Measurements from ENCODE around the gene SGSH. TPM values are rescaled to one million over a fixed set of nuclear protein-coding genes. Genes with fewer than 3 reads are reported as not detected.
A peak's percentile ranks its signal among the peaks of the same experiment; 100 is the strongest.

Gene SGSH
- total RNA-seq, 4 donors from 2014 or later: 14.4 to 39.7 (median 38.4) TPM

GRCh38 chr17:80257716-80258213, 37.6 kb upstream of the SGSH start:
- no peak overlapping the region for H3K4me3 ChIP-seq
- H3K27ac ChIP-seq: peak overlapping the region in 1 of 2 donors; percentile 32
- H3K27me3 ChIP-seq: no peaks in the 10 kb centered on the region
- intact Hi-C loops (cut with DNase I; ENCODE audit: low total_unique reads): no loop called here
- no peaks in the 10 kb centered on the region for H3K36me3 ChIP-seq
- H3K9me3 ChIP-seq: no peaks in the 10 kb centered on the region
- TF ChIP-seq CTCF (IDR thresholded peaks at IDR 0.05) (no peak), POLR2A (IDR thresholded peaks at IDR 0.05) (no peak)
- peaks cover 0 to 1% of the 10 kb centered on the region in 2 donors for H3K4me1 ChIP-seq
- no peak for DNase-seq

GRCh38 chr17:80256034-80256350, 35.9 kb upstream of the SGSH start:
- intact Hi-C loops (cut with DNase I; ENCODE audit: low total_unique reads): no loop called here
- Histone ChIP-seq H3K36me3 (no peaks in the 10 kb centered on the region), H3K27me3 (no peaks in the 10 kb centered on the region), H3K4me3 (no peak overlapping the region), H3K27ac (no peak overlapping the region), H3K4me1 (no peaks in the 10 kb centered on the region), H3K9me3 (no peaks in the 10 kb centered on the region)
- TF ChIP-seq CTCF (IDR thresholded peaks at IDR 0.05): no peak
- no peak for TF ChIP-seq POLR2A (IDR thresholded peaks at IDR 0.05)
- no peak for DNase-seq

- Histone ChIP-seq H3K4me3 (no peak overlapping the region), H3K27ac (peak overlapping the region; percentile 17 to 21), H3K27me3 (no peaks in the 10 kb centered on the region), H3K9me3 (no peaks in the 10 kb centered on the region), H3K4me1 (no peaks in the 10 kb centered on the region), H3K36me3 (no peaks in the 10 kb centered on the region)
- no peak for DNase-seq
- TF ChIP-seq CTCF (IDR thresholded peaks at IDR 0.05): no peak
- no peak for TF ChIP-seq POLR2A (IDR thresholded peaks at IDR 0.05)
- intact Hi-C loops (cut with DNase I; ENCODE audit: low total_unique reads): no loop called here
Measured at GRCh38 chr17:80254396-80255251, 34.5 kb upstream of the SGSH start.

DNA sequence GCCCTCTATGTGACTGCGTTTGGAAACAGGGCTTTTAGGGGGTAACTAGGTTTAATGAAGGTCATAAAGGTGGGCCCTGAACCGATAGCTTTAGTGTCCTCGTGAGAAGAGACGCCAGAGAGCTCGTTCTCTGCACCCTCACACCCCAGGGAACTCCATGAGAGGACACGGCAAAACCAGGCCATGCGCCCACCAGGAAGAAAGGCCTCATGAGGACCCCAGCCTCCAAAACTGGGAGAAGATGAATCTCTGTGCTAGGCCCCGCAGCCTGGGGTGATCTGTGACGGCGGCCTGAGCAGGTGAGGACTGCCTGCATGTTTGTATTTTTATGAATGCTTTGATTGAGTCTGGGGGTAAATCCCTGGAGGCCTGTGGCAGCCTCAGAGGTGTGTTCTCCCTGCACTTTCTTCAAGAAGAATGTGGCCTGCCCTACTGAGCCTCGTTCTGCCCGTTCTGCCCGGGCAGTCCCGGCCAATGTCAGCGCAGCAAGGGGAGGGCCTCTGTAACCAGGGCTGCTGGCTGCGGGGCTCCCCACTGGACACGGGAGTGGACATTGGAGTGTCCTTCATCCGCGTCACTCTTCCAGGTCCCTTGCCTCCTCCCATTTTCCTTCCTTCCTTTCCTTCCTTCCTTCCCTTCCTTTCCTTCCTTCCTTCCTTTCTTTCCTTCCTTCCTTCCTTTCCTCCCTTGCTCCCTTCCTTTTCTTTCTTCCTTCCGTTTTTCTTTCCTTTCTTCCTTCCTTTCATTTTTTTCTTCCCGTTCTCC, 33.7 kb upstream of the SGSH start:
- no peak for DNase-seq
- Histone ChIP-seq H3K4me3 (no peak overlapping the region), H3K36me3 (no peaks in the 10 kb centered on the region), H3K27ac (peak overlapping the region in 1 of 2 donors; percentile 17), H3K4me1 (no peaks in the 10 kb centered on the region), H3K27me3 (no peaks in the 10 kb centered on the region), H3K9me3 (no peaks in the 10 kb centered on the region)
- intact Hi-C loops (cut with DNase I; ENCODE audit: low total_unique reads): no loop called here
- no peak for TF ChIP-seq CTCF (IDR thresholded peaks at IDR 0.05)
- TF ChIP-seq POLR2A (IDR thresholded peaks at IDR 0.05): no peak

GRCh38 chr17:80252871-80253270, 32.7 kb upstream of the SGSH start:
- Histone ChIP-seq H3K27ac (no peak overlapping the region), H3K36me3 (no peaks in the 10 kb centered on the region), H3K4me3 (no peak overlapping the region), H3K4me1 (no peaks in the 10 kb centered on the region), H3K27me3 (no peaks in the 10 kb centered on the region), H3K9me3 (no peaks in the 10 kb centered on the region)
- no peak for DNase-seq
- intact Hi-C loops (cut with DNase I; ENCODE audit: low total_unique reads): no loop called here
- TF ChIP-seq CTCF (IDR thresholded peaks at IDR 0.05): peak in 1 of 4 experiments; percentile 20
- no peak for TF ChIP-seq POLR2A (IDR thresholded peaks at IDR 0.05)

Data from uterus (tissue), 4 donors.